HEK293T (cell line): ENCODE results near the gene USP36.

Source experiments
- CTCF ChIA-PET: fragments of 350-600 bp; formaldehyde crosslinking; extraction: SDS; loops from one replicate; lab custom pipeline; 2021; ENCODE audit warnings: antibody characterized with exemption, inconsistent platforms; lab: Yijun Ruan, JAX
- POLR2A ChIA-PET: fragments of 350-600 bp; formaldehyde crosslinking; extraction: SDS; loops from one replicate; lab custom pipeline; 2020; ENCODE audit warnings: antibody characterized with exemption, inconsistent platforms; lab: Yijun Ruan, JAX
- DNase-seq: peaks from one replicate; pipeline ENCODE4 v3.0.0; 2012; ENCODE audit warnings: mixed read lengths; ENCODE audit errors: extremely low spot score
- ARNT ChIP-seq: fragments of 450-650 bp; IDR thresholded peaks from 2 replicates; pipeline ENCODE4 v1.6.1; 2017; ENCODE audit warnings: mild to moderate bottlenecking
- BHLHE40 ChIP-seq: fragments of 450-650 bp; IDR thresholded peaks from 2 replicates; pipeline ENCODE4 v1.6.1; 2016; ENCODE audit warnings: mild to moderate bottlenecking, moderate library complexity, borderline replicate concordance
- CTBP1 ChIP-seq: fragments of 450-650 bp; IDR thresholded peaks from 2 replicates; pipeline ENCODE4 v1.6.1; 2016; ENCODE audit warnings: borderline replicate concordance
- ELF4 ChIP-seq: fragments of 450-650 bp; IDR thresholded peaks from 2 replicates; pipeline ENCODE4 v1.6.1; 2017; ENCODE audit warnings: antibody characterized with exemption
- FOXA1 ChIP-seq: fragments of 450-650 bp; IDR thresholded peaks from 2 replicates; pipeline ENCODE4 v1.6.1; 2016; ENCODE audit warnings: mild to moderate bottlenecking
- FOXK2 ChIP-seq: fragments of 450-650 bp; IDR thresholded peaks from 2 replicates; pipeline ENCODE4 v1.6.1; 2016; ENCODE audit warnings: mild to moderate bottlenecking
- FOXM1 ChIP-seq: fragments of 450-650 bp; IDR thresholded peaks from 2 replicates; pipeline ENCODE4 v1.6.1; 2017; ENCODE audit warnings: mild to moderate bottlenecking, borderline replicate concordance
- HDGF ChIP-seq: fragments of 450-650 bp; IDR thresholded peaks from 2 replicates; pipeline ENCODE4 v1.6.1; 2017; ENCODE audit warnings: antibody characterized with exemption, borderline replicate concordance
- L3MBTL2 ChIP-seq: fragments of 450-650 bp; conservative IDR thresholded peaks from 2 replicates; pipeline ENCODE4 v1.6.1; 2016; ENCODE audit warnings: mild to moderate bottlenecking
- LEF1 ChIP-seq: fragments of 450-650 bp; IDR thresholded peaks from 2 replicates; pipeline ENCODE4 v1.6.1; 2017; ENCODE audit warnings: mild to moderate bottlenecking, borderline replicate concordance
- NFRKB ChIP-seq: fragments of 450-650 bp; IDR thresholded peaks from 2 replicates; pipeline ENCODE4 v1.6.1; 2016; ENCODE audit warnings: mild to moderate bottlenecking, moderate library complexity
- PKNOX1 ChIP-seq: fragments of 450-650 bp; IDR thresholded peaks from 2 replicates; pipeline ENCODE4 v1.6.1; 2016
- SP1 ChIP-seq: fragments of 450-650 bp; IDR thresholded peaks from 2 replicates; pipeline ENCODE4 v1.6.1; 2017
- SUZ12 ChIP-seq: fragments of 450-650 bp; IDR thresholded peaks from 2 replicates; pipeline ENCODE4 v1.6.1; 2016; ENCODE audit warnings: mild to moderate bottlenecking
- TARDBP ChIP-seq: fragments of 450-650 bp; IDR thresholded peaks from 2 replicates; pipeline ENCODE4 v1.6.1; 2016
- ZNF384 ChIP-seq: fragments of 450-650 bp; IDR thresholded peaks from 2 replicates; pipeline ENCODE4 v1.6.1; 2016

The USP36 gene

GRCh38 chr17:78832541-78832810 lies 8.1 kb downstream of the USP36 start:
- TF ChIP-seq FOXA1, result no peak
- no peak for TF ChIP-seq TARDBP
- TF ChIP-seq NFRKB, result no peak
- TF ChIP-seq BHLHE40, result no peak
- TF ChIP-seq ARNT, result no peak
- no peak for TF ChIP-seq LEF1
- no peak for TF ChIP-seq L3MBTL2
- no peak for TF ChIP-seq CTBP1
- no peak for TF ChIP-seq ZNF384
- TF ChIP-seq PKNOX1, result no peak
- TF ChIP-seq SUZ12, result no peak
- no peak for TF ChIP-seq FOXK2
- no peak for TF ChIP-seq FOXM1
- TF ChIP-seq SP1, result no peak

GRCh38 chr17:78831688-78832540 lies 8.7 kb downstream of the USP36 start:
- no peak for DNase-seq
- POLR2A ChIA-PET, result no interaction called here
- CTCF ChIA-PET, result interaction anchor here (0.6 to 1.3 kb wide), 2 partner anchors 34 to 1008 kb away, joined by 3 to 4 read pairs; no protein-coding TSS in a partner anchor

More at GRCh38 chr17:78832541-78832810, 8.1 kb downstream of the USP36 start:
- no peak for DNase-seq
- ChIA-PET POLR2A (no interaction called here), CTCF (interaction anchor here (1.3 kb wide), 1 partner anchor 33 kb away, joined by 4 read pairs; no protein-coding TSS in a partner anchor)

GRCh38 chr17:78829477-78829876 lies 11.1 kb downstream of the USP36 start:
- CTCF ChIA-PET, result interaction anchor here (1.0 kb wide), 1 partner anchor 23 kb away, joined by 3 read pairs; no protein-coding TSS in a partner anchor
- POLR2A ChIA-PET, result no interaction called here
- TF ChIP-seq HDGF (no peak), PKNOX1 (no peak), LEF1 (no peak), ZNF384 (no peak), FOXA1 (no peak), FOXM1 (no peak), ARNT (no peak), ELF4 (no peak), CTBP1 (no peak), BHLHE40 (no peak), FOXK2 (no peak), SUZ12 (no peak), SP1 (no peak)
- no peak for DNase-seq

More at GRCh38 chr17:78831688-78832540, 8.7 kb downstream of the USP36 start:
- TF ChIP-seq L3MBTL2, result no peak
- no peak for TF ChIP-seq FOXK2
- no peak for TF ChIP-seq ZNF384
- TF ChIP-seq LEF1, result no peak
- TF ChIP-seq BHLHE40, result no peak
- TF ChIP-seq CTBP1, result no peak
- no peak for TF ChIP-seq FOXA1
- no peak for TF ChIP-seq HDGF
- TF ChIP-seq TARDBP, result no peak

GRCh38 chr17:78828470-78829185 lies 12.0 kb downstream of the USP36 start:
- CTCF ChIA-PET, result interaction anchor here (1.0 kb wide), 1 partner anchor 24 kb away, joined by 3 read pairs; no protein-coding TSS in a partner anchor

GRCh38 chr17:78826836-78827509 lies 13.6 kb downstream of the USP36 start:
- TF ChIP-seq FOXK2 (no peak), ELF4 (no peak), ARNT (no peak), HDGF (no peak), FOXM1 (no peak), LEF1 (no peak), NFRKB (no peak), SP1 (no peak), BHLHE40 (no peak), TARDBP (no peak), ZNF384 (no peak), PKNOX1 (no peak), L3MBTL2 (no peak), CTBP1 (no peak), SUZ12 (no peak)
- POLR2A ChIA-PET, result interaction anchor here (0.7 kb wide), 1 partner anchor 15 kb away, joined by 3 read pairs; no protein-coding TSS in a partner anchor
- CTCF ChIA-PET, result no interaction called here
- no peak for DNase-seq

More at GRCh38 chr17:78828470-78829185, 12.0 kb downstream of the USP36 start:
- POLR2A ChIA-PET, result no interaction called here
- peak; percentile 47 for DNase-seq
- TF ChIP-seq SP1, result no peak
- no peak for TF ChIP-seq ELF4
- TF ChIP-seq FOXK2, result no peak
- TF ChIP-seq L3MBTL2, result no peak
